ENCODE measurements around the gene CKB.

The CKB gene

GRCh38 chr14:103522649-103523574 is at the start of gene CKB:
CKB (minus strand) TSS chr14:103522830; CDS start chr14:103522493, 337 bp downstream.
- peak; percentile 94 for DNase-seq

GRCh38 chr14:103569408-103569807 is 46.8 kb upstream of the CKB start:
- DNase-seq, result no peak

GRCh38 chr14:103568952-103569351 is 46.3 kb upstream of the CKB start:
- no peak for DNase-seq

GRCh38 chr14:103563844-103564505 is 41.3 kb upstream of the CKB start:
- DNase-seq, result no peak

GRCh38 chr14:103563226-103563620 is 40.6 kb upstream of the CKB start:
- DNase-seq, result no peak

- peak; percentile 81 for DNase-seq
Observed at GRCh38 chr14:103562429-103563225, 40.0 kb upstream of the CKB start, which contains the start of the genes BAG5 and COA8. BAG5 (minus strand) TSS chr14:103562657; CDS start chr14:103561164, 1,493 bp downstream. COA8 (plus strand) TSS chr14:103562960; CDS start chr14:103563002, 42 bp downstream.

GRCh38 chr14:103562179-103562428 is 39.5 kb upstream of the CKB start:
- DNase-seq, result no peak

- DNase-seq, result no peak
Observed at GRCh38 chr14:103561381-103562178, 39.0 kb upstream of the CKB start.

- DNase-seq, result no peak
Observed at GRCh38 chr14:103560691-103561090, 38.1 kb upstream of the CKB start.

GRCh38 chr14:103559766-103560165 is 37.1 kb upstream of the CKB start:
- no peak for DNase-seq

- DNase-seq, result no peak
Observed at GRCh38 chr14:103558071-103558882, 35.6 kb upstream of the CKB start.

- DNase-seq, result no peak
Observed at GRCh38 chr14:103556946-103557758, 34.5 kb upstream of the CKB start.

GRCh38 chr14:103555559-103556337 is 33.1 kb upstream of the CKB start:
- no peak for DNase-seq

- DNase-seq, result no peak
Observed at GRCh38 chr14:103552846-103553210, 30.2 kb upstream of the CKB start.

GRCh38 chr14:103552011-103552845 is 29.6 kb upstream of the CKB start:
- no peak for DNase-seq

GRCh38 chr14:103551338-103551762 is 28.7 kb upstream of the CKB start:
- DNase-seq, result no peak

- no peak for DNase-seq
Observed at GRCh38 chr14:103550451-103551337, 28.1 kb upstream of the CKB start.

Measured in NCI-H1694 treated with DMSO at 0.1 percent for 48 hours (cell line).